AG04449 (cell line): ENCODE measurements around the gene NTRK2.

Experiments used
- CTCF ChIA-PET: fragments of 350-600 bp; formaldehyde crosslinking; extraction: SDS; loops from one replicate; lab custom pipeline; 2021; ENCODE audit warnings: antibody characterized with exemption; lab: Yijun Ruan, JAX
- POLR2A ChIA-PET: fragments of 400-600, 350-600 bp; formaldehyde crosslinking; extraction: SDS; loops from one replicate; lab custom pipeline; 2020; ENCODE audit warnings: antibody characterized with exemption, inconsistent platforms; lab: Yijun Ruan, JAX
- DNase-seq: peaks from one replicate; pipeline ENCODE4 v3.0.0-alpha.2; 2010; ENCODE audit warnings: low read depth, low spot score
- H3K4me3 ChIP-seq: 2 replicates; pipeline ENCODE4 v1.5.1; 2011; ENCODE audit warnings: low read depth, mild to moderate bottlenecking, control low read depth, low read length
- CTCF ChIP-seq: IDR thresholded peaks from one replicate; pipeline ENCODE4 v1.5.1; 2011; ENCODE audit warnings: mild to moderate bottlenecking, moderate library complexity, low read length, control low read depth, inconsistent platforms; ENCODE audit not compliant: insufficient read depth; ENCODE audit errors: missing control alignments

NTRK2 gene

GRCh38 chr9:84669288-84670137 is at the start of gene NTRK2:
Gene NTRK2, plus strand, starts transcription at chr9:84669729. Its CDS starts 1,020 bp downstream, at chr9:84670749.
- ChIA-PET POLR2A (no interaction called here), CTCF (interaction anchor here (1.1 to 2.7 kb wide), 6 partner anchors 28 to 941 kb away, joined by 3 to 14 read pairs (median 4); no protein-coding TSS in a partner anchor)
- DNase-seq: no peak
- H3K4me3 ChIP-seq: peak within 1 kb of the TSS; percentile 55
- TF ChIP-seq CTCF: peak; percentile 2

GRCh38 chr9:84620338-84620737 is 49.2 kb upstream of the NTRK2 start:
- ChIA-PET CTCF (no interaction called here), POLR2A (no interaction called here)
- TF ChIP-seq CTCF: no peak
- no peak overlapping the region for H3K4me3 ChIP-seq
- no peak for DNase-seq

- no peak for TF ChIP-seq CTCF
- ChIA-PET POLR2A (no interaction called here), CTCF (no interaction called here)
- H3K4me3 ChIP-seq: no peak overlapping the region
- DNase-seq: no peak
Observed at GRCh38 chr9:84621811-84622210, 47.7 kb upstream of the NTRK2 start.

GRCh38 chr9:84622981-84623380 is 46.5 kb upstream of the NTRK2 start:
- TF ChIP-seq CTCF: no peak
- no peak overlapping the region for H3K4me3 ChIP-seq
- ChIA-PET CTCF (no interaction called here), POLR2A (no interaction called here)
- DNase-seq: no peak

GRCh38 chr9:84636436-84636835 is 33.1 kb upstream of the NTRK2 start:
- TF ChIP-seq CTCF: no peak
- ChIA-PET POLR2A (no interaction called here), CTCF (no interaction called here)
- H3K4me3 ChIP-seq: no peak overlapping the region
- no peak for DNase-seq

GRCh38 chr9:84642553-84643141 is 26.9 kb upstream of the NTRK2 start:
- CTCF ChIA-PET: no interaction called here
- POLR2A ChIA-PET: no interaction called here
- no peak for DNase-seq
- no peak overlapping the region for H3K4me3 ChIP-seq
- no peak for TF ChIP-seq CTCF
